AG04450 (cell line): Measurements from ENCODE around the gene CACNA1C. TPM values are rescaled to one million over a fixed set of nuclear protein-coding genes. Genes with fewer than 3 reads are reported as not detected.

Source experiments
- CTCF ChIA-PET: fragments of 300-600, 350-600 bp; formaldehyde crosslinking; extraction: SDS; loops from one replicate; lab custom pipeline; 2022; ENCODE audit warnings: antibody characterized with exemption, inconsistent platforms; lab: Charles Lee
- POLR2A ChIA-PET: fragments of 350-600 bp; formaldehyde crosslinking; extraction: SDS; loops from one replicate; lab custom pipeline; 2021; ENCODE audit warnings: antibody characterized with exemption, inconsistent platforms; lab: Yijun Ruan, JAX
- DNase-seq: peaks from one replicate; pipeline ENCODE4 v3.0.0-alpha.2; 2011; ENCODE audit warnings: low read depth, low spot score
- H3K27ac ChIP-seq: one replicate; pipeline ENCODE4 v1.5.1; 2012; ENCODE audit warnings: low read depth, low read length, control low read depth
- H3K27me3 ChIP-seq: one replicate; pipeline ENCODE4 v1.6.0; 2012; ENCODE audit warnings: low read length; ENCODE audit not compliant: control insufficient read depth, insufficient read depth
- H3K4me3 ChIP-seq: 2 replicates; pipeline ENCODE4 v1.5.1; 2011; ENCODE audit warnings: mild to moderate bottlenecking, low read depth, low read length, control low read depth
- H3K9me3 ChIP-seq: 2 replicates; pipeline ENCODE4 v1.5.1; 2012; ENCODE audit warnings: low read length; ENCODE audit not compliant: control insufficient read depth, insufficient read depth
- CTCF ChIP-seq: IDR thresholded peaks from 2 replicates; pipeline ENCODE4 v1.5.1; 2011; ENCODE audit warnings: low read depth, low read length, control low read depth, inconsistent platforms
- polyA plus RNA-seq: library from polyadenylated mRNA; depleted of rRNA; stranded (reverse); fragments of >200 nt; gene quantifications from 2 replicates; pipeline ENCODE4 v1.2.3, GENCODE V29; 2011

Gene CACNA1C
- polyA plus RNA-seq, 1 experiment, result 5.9 TPM

- no peak for TF ChIP-seq CTCF
- H3K27ac ChIP-seq, result peak overlapping the region; percentile 88
- no peak for DNase-seq
- H3K27me3 ChIP-seq, result no peaks in the 10 kb centered on the region
- ChIA-PET CTCF (no interaction called here), POLR2A (no interaction called here)
- H3K9me3 ChIP-seq, result peaks cover 2% of the 10 kb centered on the region; the same call in 1 of the 2 replicates
- H3K4me3 ChIP-seq, result no peak overlapping the region
Measured at GRCh38 chr12:2180737-2181082, 127.9 kb downstream of the CACNA1C start.

- H3K27ac ChIP-seq, result peak overlapping the region; percentile 31
- no peak overlapping the region for H3K4me3 ChIP-seq
Measured at GRCh38 chr12:2183556-2184541, 131.1 kb downstream of the CACNA1C start.

GRCh38 chr12:2185751-2186341 lies 133.1 kb downstream of the CACNA1C start:
- Histone ChIP-seq H3K9me3 (peaks cover 4% of the 10 kb centered on the region; the same call in 1 of the 2 replicates), H3K27me3 (no peaks in the 10 kb centered on the region), H3K27ac (no peak overlapping the region), H3K4me3 (no peak overlapping the region)
- POLR2A ChIA-PET, result no interaction called here
- no peak for DNase-seq
- CTCF ChIA-PET, result no interaction called here
- TF ChIP-seq CTCF, result no peak

More at GRCh38 chr12:2183556-2184541, 131.1 kb downstream of the CACNA1C start:
- Histone ChIP-seq H3K27me3 (no peaks in the 10 kb centered on the region), H3K9me3 (peaks cover 4% of the 10 kb centered on the region; the same call in 1 of the 2 replicates)
- TF ChIP-seq CTCF, result peak; percentile 55
- ChIA-PET POLR2A (interaction anchor here (0.7 to 1.2 kb wide), 3 partner anchors 11 to 111 kb away, joined by 3 to 8 read pairs (median 6); no protein-coding TSS in a partner anchor), CTCF (interaction anchor here (0.5 to 1.8 kb wide), 4 partner anchors 10 to 126 kb away, joined by 3 to 6 read pairs (median 4); no protein-coding TSS in a partner anchor)
- no peak for DNase-seq

- DNase-seq, result no peak
- no peak overlapping the region for H3K27ac ChIP-seq
- CTCF ChIA-PET, result no interaction called here
- H3K9me3 ChIP-seq, result peaks cover 4% of the 10 kb centered on the region; the same call in 1 of the 2 replicates
- no peak overlapping the region for H3K4me3 ChIP-seq
- POLR2A ChIA-PET, result no interaction called here
- no peak for TF ChIP-seq CTCF
- no peaks in the 10 kb centered on the region for H3K27me3 ChIP-seq
Measured at GRCh38 chr12:2187195-2187945, 134.6 kb downstream of the CACNA1C start.
